ENCODE data around the gene CDH4.

GRCh38 chr20:61881861-61882260, 629.8 kb downstream of the CDH4 start:
- no peak for TF ChIP-seq CTCF (IDR thresholded peaks at IDR 0.05)
- TF ChIP-seq POLR2A (IDR thresholded peaks at IDR 0.05), result no peak

All from sigmoid colon (tissue), 3 donors.